Liver (tissue), 9 donors: ENCODE data around the gene RTL10. TPM values are rescaled to one million over a fixed set of nuclear protein-coding genes. Genes with fewer than 3 reads are reported as not detected.

ENCODE experiments used
- DNase-seq: peaks from one replicate; pipeline ENCODE4 v3.0.0-alpha.2; 2017; ENCODE audit warnings: low spot score
- H3K27ac ChIP-seq, 2 donors: one replicate each; pipeline ENCODE4 v1.7.0; 2013; ENCODE audit warnings: inconsistent platforms in 2 of 2, low read length in 2 of 2, control low read depth in 1 of 2, low read depth in 1 of 2, mild to moderate bottlenecking in 1 of 2
- H3K27me3 ChIP-seq, 4 donors: one replicate each; pipeline versions ENCODE4 v1.6.1 to v1.7.0; 2013; ENCODE audit warnings: low read length in 3 of 4, inconsistent platforms in 1 of 4, mild to moderate bottlenecking in 1 of 4, moderate library complexity in 1 of 4; ENCODE audit not compliant: control insufficient read depth in 4 of 4, insufficient read depth in 4 of 4
- H3K36me3 ChIP-seq, 4 donors: one replicate each; pipeline versions ENCODE4 v1.6.1 to v1.7.0; 2013; ENCODE audit warnings: low read length in 3 of 4, mild to moderate bottlenecking in 3 of 4, low read depth in 1 of 4, moderate library complexity in 1 of 4; ENCODE audit not compliant: control insufficient read depth in 4 of 4, insufficient read depth in 3 of 4
- H3K4me1 ChIP-seq, 4 donors: one replicate each; pipeline versions ENCODE4 v1.6.1 to v1.7.0; 2013; ENCODE audit warnings: low read length in 3 of 4, mild to moderate bottlenecking in 3 of 4, moderate library complexity in 1 of 4; ENCODE audit not compliant: control insufficient read depth in 4 of 4, insufficient read depth in 4 of 4
- H3K4me3 ChIP-seq, 3 donors: one replicate each; pipeline versions ENCODE4 v1.6.1 to v1.7.0; 2013; ENCODE audit warnings: low read length in 3 of 3, control low read depth in 1 of 3, low read depth in 1 of 3, mild to moderate bottlenecking in 1 of 3
- H3K9ac ChIP-seq, 2 donors: one replicate each; pipeline ENCODE4 v1.7.0; 2013; ENCODE audit warnings: low read length in 2 of 2, mild to moderate bottlenecking in 2 of 2, moderate library complexity in 2 of 2, control low read depth in 1 of 2, low read depth in 1 of 2
- H3K9me3 ChIP-seq, 4 donors: one replicate each; pipeline versions ENCODE4 v1.6.1 to v1.7.0; 2013; ENCODE audit warnings: low read length in 3 of 4; ENCODE audit not compliant: control insufficient read depth in 4 of 4
- CTCF ChIP-seq: fragments of 150-350 bp; IDR thresholded peaks from 2 replicates; pipeline ENCODE4 v1.5.1; 2017; ENCODE audit warnings: improper control_type of control experiment, low read depth, low read length; ENCODE audit not compliant: missing input control
- EGR1 ChIP-seq, 2 donors: IDR thresholded peaks; 2 replicates each; pipeline ENCODE4 v1.6.1; 2016 to 2018; ENCODE audit warnings: antibody characterized with exemption in 2 of 2, low read depth in 2 of 2
- FOXA1 ChIP-seq: IDR thresholded peaks from 2 replicates; pipeline ENCODE4 v1.6.1; 2016; ENCODE audit warnings: antibody characterized with exemption
- FOXA2 ChIP-seq: IDR thresholded peaks from 2 replicates; pipeline ENCODE4 v1.6.1; 2016; ENCODE audit warnings: antibody characterized with exemption
- GABPA ChIP-seq, 2 donors: IDR thresholded peaks in 1 of 2; conservative IDR thresholded peaks in 1 of 2; 2 replicates each; pipeline ENCODE4 v1.6.1; 2016; ENCODE audit warnings: antibody characterized with exemption in 2 of 2, mild to moderate bottlenecking in 1 of 2, moderate library complexity in 1 of 2
- HNF4A ChIP-seq, 2 donors: conservative IDR thresholded peaks; 2 replicates each; pipeline ENCODE4 v1.6.1; 2016; ENCODE audit warnings: antibody characterized with exemption in 2 of 2, mild to moderate bottlenecking in 2 of 2
- HNF4G ChIP-seq: IDR thresholded peaks from 2 replicates; pipeline ENCODE4 v1.6.1; 2016; ENCODE audit warnings: antibody characterized with exemption
- JUND ChIP-seq, 2 donors: IDR thresholded peaks; 2 replicates each; pipeline ENCODE4 v1.6.1; 2016; ENCODE audit warnings: antibody characterized with exemption in 2 of 2
- NR2F2 ChIP-seq: IDR thresholded peaks from 2 replicates; pipeline ENCODE4 v1.6.1; 2016; ENCODE audit warnings: antibody characterized with exemption
- RAD21 ChIP-seq, 2 donors: IDR thresholded peaks; 2 replicates each; pipeline ENCODE4 v1.6.1; 2016; ENCODE audit warnings: antibody characterized with exemption in 2 of 2, mild to moderate bottlenecking in 2 of 2
- RXRA ChIP-seq, 2 donors: IDR thresholded peaks; 2 replicates each; pipeline ENCODE4 v1.6.1; 2017 to 2018; ENCODE audit warnings: antibody characterized with exemption in 2 of 2, mild to moderate bottlenecking in 1 of 2
- SP1 ChIP-seq: IDR thresholded peaks from 2 replicates; pipeline ENCODE4 v1.6.1; 2018; ENCODE audit warnings: antibody characterized with exemption, mild to moderate bottlenecking
- TAF1 ChIP-seq: conservative IDR thresholded peaks from 2 replicates; pipeline ENCODE4 v1.6.1; 2016; ENCODE audit warnings: antibody characterized with exemption, mild to moderate bottlenecking
- YY1 ChIP-seq: IDR thresholded peaks from 2 replicates; pipeline ENCODE4 v1.6.1; 2016; ENCODE audit warnings: antibody characterized with exemption, mild to moderate bottlenecking
- ZBTB33 ChIP-seq: IDR thresholded peaks from 2 replicates; pipeline ENCODE4 v1.6.1; 2016; ENCODE audit warnings: antibody characterized with exemption
- WGBS: extraction: QIAGEN DNeasy Blood & Tissue Kit; methylation state at CpG from one replicate; pipeline ENCODE4 v1.1.7; 2013; 5-methylcytosine and 5-hydroxymethylcytosine counted together
- polyA plus RNA-seq, 2 donors: library from polyadenylated mRNA; stranded (reverse) in 1 of 2; unstranded in 1 of 2; fragments of 200-250 nt in 1 of 2; fragments of >200 nt in 1 of 2; fragmentation: Nextera tagmentation in 1 of 2; extraction: Ambion mirVana in 1 of 2; gene quantifications; one replicate each; pipeline versions ENCODE4 v1.2.1 to v1.2.3, GENCODE V29; 2013 to 2015
- total RNA-seq, 2 donors: library from RNA; depleted of rRNA; stranded (reverse); fragments of >200 nt; gene quantifications; one replicate each; pipeline ENCODE4 v1.2.3, GENCODE V29; 2014
- TF ChIP-seq, protein P1 (sequence below): IDR thresholded peaks from 2 replicates; pipeline ENCODE4 v1.6.1; 2016; ENCODE audit warnings: antibody characterized with exemption
- TF ChIP-seq, protein P2 (sequence below): IDR thresholded peaks from 2 replicates; pipeline ENCODE4 v1.6.1; 2016; ENCODE audit warnings: antibody characterized with exemption
- TF ChIP-seq, protein P3 (sequence below): IDR thresholded peaks from 2 replicates; pipeline ENCODE4 v1.6.1; 2016; ENCODE audit warnings: antibody characterized with exemption, mild to moderate bottlenecking
- donor health status: healthy.
- donor health status: healthy.
- donor health status: healthy.
- donor health status: healthy.
- donor health status: healthy.

Gene RTL10, protein sequence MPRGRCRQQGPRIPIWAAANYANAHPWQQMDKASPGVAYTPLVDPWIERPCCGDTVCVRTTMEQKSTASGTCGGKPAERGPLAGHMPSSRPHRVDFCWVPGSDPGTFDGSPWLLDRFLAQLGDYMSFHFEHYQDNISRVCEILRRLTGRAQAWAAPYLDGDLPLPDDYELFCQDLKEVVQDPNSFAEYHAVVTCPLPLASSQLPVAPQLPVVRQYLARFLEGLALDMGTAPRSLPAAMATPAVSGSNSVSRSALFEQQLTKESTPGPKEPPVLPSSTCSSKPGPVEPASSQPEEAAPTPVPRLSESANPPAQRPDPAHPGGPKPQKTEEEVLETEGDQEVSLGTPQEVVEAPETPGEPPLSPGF
- total RNA-seq (1 to 10 TPM; 6.7 to 8.0 TPM), polyA plus RNA-seq (1 to 10 TPM; 4.2 to 8.3 TPM)

GRCh38 chr22:19854778-19855503, at the start of gene RTL10, which contains the start of gene GNB1L:
TSS of gene RTL10 (minus strand) at chr22:19854874. CDS start at chr22:19852261, 2,613 bp downstream.
TSS of gene GNB1L (minus strand) at chr22:19854874. CDS start at chr22:19821355, 33,519 bp downstream.
- under 1% methylated on average over 81 of the region's 81 CpGs for WGBS

More at GRCh38 chr22:19854778-19855503, at the start of gene RTL10, which contains the start of gene GNB1L:
- peaks cover 10 to 27% (median 24%) of the 10 kb centered on the region in 4 donors for H3K4me1 ChIP-seq
- no peaks in the 10 kb centered on the region for H3K9me3 ChIP-seq
- DNase-seq = peak; percentile 96
- H3K36me3 ChIP-seq = peaks cover 0 to 13% (median 9%) of the 10 kb centered on the region in 4 donors
- H3K27me3 ChIP-seq = no peaks in the 10 kb centered on the region
- H3K27ac ChIP-seq = peak within 1 kb of the TSS; percentile 91 to 95
- H3K4me3 ChIP-seq = peak within 1 kb of the TSS; percentile 71 to 91 (median 78)
- peak within 1 kb of the TSS; percentile 51 to 73 for H3K9ac ChIP-seq
- no peak for TF ChIP-seq EGR1 (IDR thresholded peaks at IDR 0.05; ENCODE audit: low read depth in 2 of 2)
- no peak for TF ChIP-seq GABPA (IDR thresholded peaks at IDR 0.05 in 1 of 2, conservative IDR thresholded peaks at IDR 0.05 in 1 of 2)
- TF ChIP-seq, protein P1, sequence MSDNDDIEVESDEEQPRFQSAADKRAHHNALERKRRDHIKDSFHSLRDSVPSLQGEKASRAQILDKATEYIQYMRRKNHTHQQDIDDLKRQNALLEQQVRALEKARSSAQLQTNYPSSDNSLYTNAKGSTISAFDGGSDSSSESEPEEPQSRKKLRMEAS = no peak
- peak; percentile 52 for TF ChIP-seq TAF1
- no peak for TF ChIP-seq CTCF
- TF ChIP-seq, protein P2, sequence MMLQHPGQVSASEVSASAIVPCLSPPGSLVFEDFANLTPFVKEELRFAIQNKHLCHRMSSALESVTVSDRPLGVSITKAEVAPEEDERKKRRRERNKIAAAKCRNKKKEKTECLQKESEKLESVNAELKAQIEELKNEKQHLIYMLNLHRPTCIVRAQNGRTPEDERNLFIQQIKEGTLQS = no peak
- no peak for TF ChIP-seq JUND (IDR thresholded peaks at IDR 0.05)
- TF ChIP-seq, protein P3, sequence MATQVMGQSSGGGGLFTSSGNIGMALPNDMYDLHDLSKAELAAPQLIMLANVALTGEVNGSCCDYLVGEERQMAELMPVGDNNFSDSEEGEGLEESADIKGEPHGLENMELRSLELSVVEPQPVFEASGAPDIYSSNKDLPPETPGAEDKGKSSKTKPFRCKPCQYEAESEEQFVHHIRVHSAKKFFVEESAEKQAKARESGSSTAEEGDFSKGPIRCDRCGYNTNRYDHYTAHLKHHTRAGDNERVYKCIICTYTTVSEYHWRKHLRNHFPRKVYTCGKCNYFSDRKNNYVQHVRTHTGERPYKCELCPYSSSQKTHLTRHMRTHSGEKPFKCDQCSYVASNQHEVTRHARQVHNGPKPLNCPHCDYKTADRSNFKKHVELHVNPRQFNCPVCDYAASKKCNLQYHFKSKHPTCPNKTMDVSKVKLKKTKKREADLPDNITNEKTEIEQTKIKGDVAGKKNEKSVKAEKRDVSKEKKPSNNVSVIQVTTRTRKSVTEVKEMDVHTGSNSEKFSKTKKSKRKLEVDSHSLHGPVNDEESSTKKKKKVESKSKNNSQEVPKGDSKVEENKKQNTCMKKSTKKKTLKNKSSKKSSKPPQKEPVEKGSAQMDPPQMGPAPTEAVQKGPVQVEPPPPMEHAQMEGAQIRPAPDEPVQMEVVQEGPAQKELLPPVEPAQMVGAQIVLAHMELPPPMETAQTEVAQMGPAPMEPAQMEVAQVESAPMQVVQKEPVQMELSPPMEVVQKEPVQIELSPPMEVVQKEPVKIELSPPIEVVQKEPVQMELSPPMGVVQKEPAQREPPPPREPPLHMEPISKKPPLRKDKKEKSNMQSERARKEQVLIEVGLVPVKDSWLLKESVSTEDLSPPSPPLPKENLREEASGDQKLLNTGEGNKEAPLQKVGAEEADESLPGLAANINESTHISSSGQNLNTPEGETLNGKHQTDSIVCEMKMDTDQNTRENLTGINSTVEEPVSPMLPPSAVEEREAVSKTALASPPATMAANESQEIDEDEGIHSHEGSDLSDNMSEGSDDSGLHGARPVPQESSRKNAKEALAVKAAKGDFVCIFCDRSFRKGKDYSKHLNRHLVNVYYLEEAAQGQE = peak; percentile 20
- no peak for TF ChIP-seq FOXA1
- TF ChIP-seq HNF4A (conservative IDR thresholded peaks at IDR 0.05) = peak in 1 of 2 donors; percentile 29
- TF ChIP-seq HNF4G = no peak
- TF ChIP-seq RAD21 (IDR thresholded peaks at IDR 0.05) = peak; percentile 27 to 61
- TF ChIP-seq NR2F2 = no peak
- no peak for TF ChIP-seq ZBTB33
- TF ChIP-seq YY1 = peak; percentile 51
- TF ChIP-seq SP1 = peak; percentile 51
- no peak for TF ChIP-seq FOXA2
- TF ChIP-seq RXRA (IDR thresholded peaks at IDR 0.05) = no peak
